Measurements from ENCODE around the gene INSYN2A.

The INSYN2A gene

DNA sequence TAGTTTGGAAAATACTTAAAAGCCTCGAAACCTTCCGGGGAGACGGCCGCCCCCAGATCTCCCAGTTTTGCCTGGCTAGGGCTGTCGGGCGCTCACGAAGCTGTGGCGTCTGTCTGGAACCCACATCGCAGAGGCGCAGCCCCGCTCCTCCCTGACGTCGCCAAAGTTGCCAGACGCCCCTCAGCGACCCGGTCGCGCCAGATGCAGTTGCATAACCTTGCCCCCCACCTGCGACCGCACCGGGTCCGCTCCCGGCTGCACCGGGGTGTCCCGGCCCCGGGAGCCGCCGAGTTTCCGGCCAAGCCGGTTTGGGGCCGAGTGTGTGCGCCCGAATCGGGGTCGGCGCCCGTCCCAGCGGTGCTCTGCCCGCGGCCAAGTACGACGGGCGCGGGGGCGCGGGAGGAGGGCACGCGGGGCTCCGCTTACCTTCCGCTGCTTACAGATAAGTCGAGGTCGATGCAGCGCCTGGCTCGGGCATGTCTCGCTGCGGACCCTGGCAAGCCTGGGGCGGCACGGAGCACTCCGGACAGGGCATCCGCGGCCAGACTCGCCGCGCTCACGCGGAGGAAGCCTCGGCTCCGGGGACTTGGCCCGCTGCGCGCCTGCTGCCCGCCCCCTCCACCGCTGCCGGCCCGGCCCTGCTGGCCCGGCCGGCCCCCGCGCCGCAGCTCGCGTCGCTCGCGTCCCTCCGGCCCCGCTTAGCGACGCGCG is 665 bp downstream of the INSYN2A start:
- peak; percentile 79 for DNase-seq (ENCODE audit: low spot score)

DNA sequence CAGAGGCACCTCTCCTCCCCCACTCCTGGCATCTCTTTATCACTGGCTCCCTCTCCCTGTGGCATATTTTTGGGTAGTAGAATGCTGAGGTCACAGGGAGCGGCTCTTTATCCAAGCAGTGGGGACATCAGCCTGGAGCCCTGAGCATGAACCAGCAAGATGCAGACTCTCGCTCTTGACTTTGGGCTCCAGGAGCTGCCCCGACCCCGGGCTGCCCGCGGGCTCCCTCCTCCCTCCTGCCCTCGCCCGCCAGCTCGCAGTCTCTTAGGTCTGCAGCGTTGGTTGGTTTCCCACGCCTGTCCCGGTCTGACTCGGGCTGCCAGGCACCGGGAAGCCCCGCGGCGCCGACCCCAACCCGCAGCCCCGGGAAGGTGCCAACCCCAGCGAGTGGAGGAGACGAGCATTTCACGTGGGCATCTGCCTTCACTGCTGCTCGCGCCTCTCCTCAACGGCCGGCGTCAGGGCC is 1.3 kb downstream of the INSYN2A start:
- DNase-seq (ENCODE audit: low spot score) = peak; percentile 62

DNA sequence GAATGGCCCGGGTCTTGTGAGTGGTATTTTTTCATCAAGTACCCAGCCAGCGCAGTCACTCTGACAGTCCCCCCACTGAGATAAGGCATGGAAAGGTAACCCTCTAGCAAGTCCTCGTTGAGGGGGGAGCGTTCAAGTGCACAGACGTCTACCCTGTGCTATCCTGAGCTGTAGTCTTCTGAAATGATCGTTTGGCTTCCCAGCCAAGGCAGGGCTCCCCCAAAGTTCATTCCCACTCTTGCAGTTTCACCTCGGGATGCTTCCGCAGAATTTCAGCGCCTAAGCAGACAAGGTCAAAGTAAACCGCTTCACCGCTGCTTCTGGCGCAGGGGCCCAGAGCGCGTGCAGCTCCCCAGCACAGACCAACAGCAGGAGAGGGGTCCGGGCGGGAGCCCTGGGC is 1.8 kb downstream of the INSYN2A start:
- DNase-seq (ENCODE audit: low spot score) = no peak

DNA sequence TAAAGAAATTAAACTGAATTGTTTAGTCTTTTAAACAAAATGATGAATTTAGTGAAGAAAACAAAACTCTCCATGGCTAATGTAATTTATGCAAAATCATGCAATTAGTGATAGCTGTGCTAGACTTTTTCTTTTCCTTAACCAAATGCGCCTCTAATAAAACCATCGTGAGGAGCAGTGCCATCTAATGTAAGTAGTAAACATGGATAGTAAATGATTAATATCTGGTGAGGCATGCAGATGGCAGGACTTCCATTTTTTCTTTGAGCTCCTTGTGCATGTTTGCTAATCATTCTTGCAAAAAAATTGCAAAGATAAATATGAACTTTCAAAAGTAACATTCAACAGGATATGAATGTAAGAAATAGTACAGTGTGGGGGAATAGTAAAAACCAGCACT is 2.3 kb downstream of the INSYN2A start:
- no peak for DNase-seq (ENCODE audit: low spot score)

DNA sequence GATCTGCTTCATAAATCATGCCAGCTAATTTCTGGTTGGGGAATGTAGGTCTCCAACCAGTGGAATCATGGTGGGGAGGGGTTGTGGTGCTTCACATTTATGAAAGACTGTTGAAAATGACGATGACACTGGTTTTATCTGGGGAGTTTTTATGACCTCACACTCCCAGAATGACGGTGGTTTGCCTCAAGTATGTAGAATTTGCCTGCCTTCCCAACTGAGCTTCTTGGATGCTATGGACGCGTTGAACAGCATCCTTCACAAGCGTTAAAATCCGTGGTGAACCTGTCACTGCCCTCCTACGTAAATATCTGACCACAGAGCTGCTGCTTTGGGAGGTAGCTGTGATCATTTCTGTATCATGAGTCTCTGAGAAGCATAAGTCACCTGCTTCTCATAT is 3.3 kb downstream of the INSYN2A start:
- DNase-seq (ENCODE audit: low spot score) = no peak

DNA sequence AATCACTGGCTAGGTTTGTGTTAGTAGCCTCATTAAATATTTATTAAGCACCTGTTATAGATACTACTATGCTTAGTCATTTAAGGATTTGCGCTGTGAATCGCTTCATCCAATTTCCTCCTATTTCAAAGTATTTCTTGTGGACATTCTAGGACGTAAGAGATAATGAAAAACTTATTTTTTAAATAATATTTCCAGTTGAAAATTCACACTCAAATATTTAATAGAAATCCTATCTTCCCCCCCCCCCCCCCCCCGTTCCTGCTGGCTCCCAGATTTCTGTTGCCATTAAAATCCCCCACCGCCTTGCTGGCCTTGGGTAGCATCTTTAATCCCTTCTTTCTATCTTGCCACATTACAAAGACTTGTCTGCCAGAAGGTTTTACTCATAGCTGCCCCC is 6.0 kb downstream of the INSYN2A start:
- no peak for DNase-seq (ENCODE audit: low spot score)

DNA sequence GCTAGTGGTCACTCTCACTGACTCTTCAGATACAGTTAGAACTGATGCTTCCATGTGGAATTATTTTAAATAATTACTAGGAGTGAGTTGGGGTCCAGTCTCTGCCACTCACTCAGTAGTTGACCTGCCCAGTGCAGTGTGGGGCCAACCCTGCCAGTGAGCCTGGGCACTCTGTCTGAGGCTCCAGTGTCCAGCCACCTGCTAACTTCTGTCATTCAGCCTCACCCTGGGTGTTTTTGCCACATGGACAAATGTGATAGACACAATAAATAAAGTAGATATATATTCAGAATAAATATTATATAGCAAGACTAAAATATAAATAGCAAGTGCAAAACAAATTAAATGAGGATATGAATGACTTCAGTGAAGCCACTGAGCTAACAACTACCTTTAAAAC is 7.2 kb downstream of the INSYN2A start:
- DNase-seq (ENCODE audit: low spot score) = no peak

DNA sequence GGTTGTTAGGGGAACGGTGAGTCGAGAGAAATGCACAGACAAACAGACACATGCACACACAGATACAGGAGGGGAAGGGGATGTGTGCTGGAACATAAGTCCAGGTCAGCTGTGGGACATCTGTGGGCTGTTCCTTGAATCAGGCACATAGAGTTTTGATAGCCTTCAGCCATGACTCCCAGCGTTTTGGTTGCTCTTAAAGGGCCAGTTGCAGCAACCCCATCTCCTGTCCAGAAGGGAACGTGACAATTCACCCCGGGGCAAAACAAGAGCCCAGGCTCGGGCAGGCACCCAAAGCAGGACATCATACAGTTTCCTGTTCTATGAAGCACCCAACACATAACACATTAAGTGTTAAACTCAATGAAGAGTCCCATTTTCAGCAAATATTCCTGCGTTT is 9.6 kb downstream of the INSYN2A start:
- no peak for DNase-seq (ENCODE audit: low spot score)

DNA sequence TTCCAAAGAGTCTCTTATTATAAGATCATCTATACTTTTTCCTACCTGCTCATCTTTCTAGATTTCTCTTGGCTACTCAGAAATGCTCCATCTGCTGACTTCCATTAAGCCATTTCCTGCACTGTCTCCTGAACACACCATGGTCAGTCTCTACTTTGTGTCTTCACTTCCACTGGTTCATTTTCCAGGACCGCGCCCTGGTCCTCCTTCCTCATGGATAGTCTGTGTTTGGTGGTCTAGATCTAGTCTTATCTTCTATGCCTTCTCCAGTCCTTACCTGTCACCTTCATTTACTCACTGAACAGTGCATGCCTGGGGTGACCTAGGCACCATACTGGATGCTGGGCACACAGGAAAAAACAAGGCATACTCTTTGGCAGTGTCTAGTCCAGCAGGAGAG is 11.8 kb downstream of the INSYN2A start:
- no peak for DNase-seq (ENCODE audit: low spot score)

DNA sequence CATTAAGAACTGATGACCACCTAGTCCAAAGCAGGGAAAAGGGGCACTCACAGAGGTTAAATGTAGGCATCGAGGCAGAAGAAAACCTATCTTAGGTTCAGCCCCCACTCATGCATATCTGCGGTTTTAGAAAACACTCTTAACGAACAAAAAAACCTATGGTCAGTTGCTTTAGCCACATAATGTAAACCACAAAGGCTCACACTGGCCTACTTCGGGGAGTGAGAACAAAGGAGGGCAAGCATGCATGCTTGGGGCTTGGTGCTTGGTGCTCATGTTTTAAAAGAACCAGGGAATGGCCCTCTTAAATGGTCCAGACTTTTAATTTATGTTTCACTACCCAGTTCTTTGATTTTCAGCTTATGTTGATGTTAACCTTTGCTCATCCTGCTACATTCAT is 14.2 kb downstream of the INSYN2A start:
- DNase-seq (ENCODE audit: low spot score) = no peak

DNA sequence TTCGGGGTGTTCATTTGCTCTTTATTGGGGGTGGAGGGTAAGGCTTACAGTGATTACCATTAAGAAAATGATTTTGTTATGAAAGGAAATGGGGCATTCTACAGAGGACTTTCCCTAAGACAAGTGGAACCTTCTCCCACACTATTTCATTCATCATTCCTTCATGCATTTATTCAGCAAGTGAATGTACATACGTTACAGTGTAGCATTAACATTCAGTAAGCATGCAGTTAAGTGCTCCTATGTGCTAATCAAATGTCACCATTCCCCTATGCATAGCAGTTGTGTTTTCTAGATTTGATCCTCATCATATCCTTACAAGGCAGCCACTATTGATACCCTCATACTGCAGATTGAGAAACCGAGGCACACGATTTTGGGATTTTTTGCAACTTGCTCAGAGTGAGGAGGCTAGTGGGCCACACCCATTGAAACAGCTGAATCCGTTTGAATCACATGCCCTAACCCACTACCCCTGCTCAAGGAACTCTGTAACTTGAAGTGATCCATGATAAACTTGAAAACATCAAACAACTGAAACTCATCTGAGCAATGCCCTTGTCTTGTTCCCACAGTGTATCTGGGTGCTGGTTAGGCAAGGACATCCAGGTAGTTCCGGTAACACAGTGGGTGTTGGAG is 16.7 kb downstream of the INSYN2A start:
- DNase-seq (ENCODE audit: low spot score) = no peak

DNA sequence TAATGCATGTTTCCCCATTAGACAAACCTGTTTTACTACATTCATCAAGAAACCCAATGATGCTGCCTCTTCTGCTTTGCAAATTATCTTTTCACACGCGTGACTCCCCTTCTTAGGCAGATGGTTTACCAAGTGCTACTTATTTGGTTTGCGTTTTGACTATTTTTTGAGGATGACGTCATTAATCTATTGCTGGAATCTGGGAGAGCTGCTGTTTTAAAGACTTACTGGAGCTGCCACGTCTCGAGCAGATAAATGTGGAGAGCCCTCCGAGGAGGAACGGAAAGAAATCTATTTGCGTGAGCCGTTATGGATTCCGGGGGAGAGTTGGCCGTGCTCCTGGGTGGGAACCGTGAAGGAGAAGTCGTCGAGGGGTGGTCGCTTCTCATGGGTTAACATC is 19.7 kb downstream of the INSYN2A start:
- DNase-seq (ENCODE audit: low spot score) = no peak

DNA sequence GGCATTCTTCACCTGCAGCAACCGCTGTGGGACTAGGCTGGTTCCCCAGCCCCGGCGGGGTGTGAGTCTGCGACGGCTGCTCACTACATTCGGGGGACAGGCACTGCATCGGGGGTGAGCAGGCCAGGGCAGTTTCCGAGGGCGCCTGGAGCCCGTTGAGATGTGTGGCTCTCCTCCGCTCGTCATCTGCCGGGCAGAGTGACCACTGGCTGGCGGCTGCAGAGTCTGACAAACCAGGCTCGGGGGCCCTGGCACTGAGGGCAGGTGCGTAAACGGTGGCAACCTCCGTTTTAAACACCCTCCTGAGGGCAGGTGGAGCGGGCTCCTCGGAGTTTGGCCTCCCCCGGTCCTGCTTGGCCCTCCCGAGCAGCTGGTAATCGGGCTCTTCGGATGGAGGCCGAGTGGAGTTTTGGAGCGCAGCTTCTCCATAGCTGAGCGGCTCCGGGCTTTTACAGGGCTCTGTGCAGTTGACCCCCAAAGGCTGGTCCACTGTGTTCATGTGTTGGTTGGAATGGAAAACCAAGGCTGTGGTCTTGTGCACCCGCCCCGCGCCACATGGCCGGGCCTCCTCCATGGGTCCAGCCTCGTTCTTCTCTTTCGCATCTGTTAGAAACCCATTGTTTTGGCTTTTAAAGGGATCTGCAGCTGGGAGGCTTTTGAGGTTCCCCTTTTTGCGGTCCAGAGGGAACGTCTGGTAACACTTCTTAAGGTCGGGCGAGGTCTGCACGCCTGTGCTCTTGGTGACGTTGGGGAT is 20.9 kb downstream of the INSYN2A start:
- DNase-seq (ENCODE audit: low spot score) = no peak

DNA sequence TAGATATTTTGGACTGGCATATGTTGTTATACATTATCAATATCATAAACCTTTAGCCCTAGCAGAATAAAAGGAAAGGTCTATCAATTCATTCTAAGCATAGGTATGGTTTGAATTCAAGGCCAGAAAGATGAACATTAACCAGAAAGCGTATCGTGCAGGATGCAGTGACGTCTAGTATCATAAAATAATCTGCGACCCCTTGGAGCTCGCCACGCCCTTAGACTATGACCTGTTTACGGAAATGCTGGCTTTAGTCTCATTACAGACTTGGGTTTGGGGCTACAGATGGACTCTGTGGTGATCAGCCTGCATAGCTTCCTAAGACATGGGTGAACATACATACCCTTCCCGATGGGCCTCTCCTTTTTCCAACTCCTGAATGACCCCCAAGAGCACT is 21.5 kb downstream of the INSYN2A start:
- DNase-seq (ENCODE audit: low spot score) = no peak

DNA sequence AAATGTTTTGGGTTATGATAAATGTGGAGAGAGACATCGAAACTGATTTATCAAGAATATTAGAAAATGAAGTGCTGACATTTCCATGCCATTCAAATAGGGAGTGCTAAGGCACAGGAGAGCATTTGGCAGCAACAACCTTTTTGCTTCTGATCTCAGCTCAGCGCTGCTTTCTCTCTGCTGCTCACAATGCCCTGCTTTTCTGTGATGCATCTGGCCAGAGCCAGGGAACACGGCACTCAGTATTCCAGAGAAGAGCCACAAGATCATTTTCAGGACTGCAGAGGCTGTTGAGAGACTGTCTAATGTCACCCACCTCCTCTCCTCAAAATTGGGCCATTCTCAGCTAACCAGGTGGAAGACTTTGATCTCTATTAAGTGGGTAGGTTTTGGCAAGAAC is 28.1 kb downstream of the INSYN2A start:
- DNase-seq (ENCODE audit: low spot score) = no peak

DNA sequence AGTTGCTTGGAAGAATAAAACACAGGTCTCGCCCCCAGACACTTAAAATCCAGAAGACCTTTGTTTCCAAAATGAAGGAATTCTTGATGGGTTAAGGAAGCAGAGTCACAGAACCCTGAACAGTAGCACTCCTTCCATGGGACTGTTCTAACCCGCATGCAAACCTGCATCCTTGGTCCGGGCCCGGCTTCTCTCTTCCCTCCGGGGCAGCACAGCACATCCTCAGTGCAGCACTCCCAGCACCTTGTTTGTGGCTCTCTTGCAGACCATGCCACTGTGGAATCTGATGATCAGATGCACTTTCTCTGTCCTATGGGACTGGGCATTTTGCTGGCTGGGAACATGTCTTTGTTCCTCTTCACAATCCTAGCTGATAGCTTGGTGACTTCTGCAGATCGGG is 33.5 kb downstream of the INSYN2A start:
- no peak for DNase-seq (ENCODE audit: low spot score)

DNA sequence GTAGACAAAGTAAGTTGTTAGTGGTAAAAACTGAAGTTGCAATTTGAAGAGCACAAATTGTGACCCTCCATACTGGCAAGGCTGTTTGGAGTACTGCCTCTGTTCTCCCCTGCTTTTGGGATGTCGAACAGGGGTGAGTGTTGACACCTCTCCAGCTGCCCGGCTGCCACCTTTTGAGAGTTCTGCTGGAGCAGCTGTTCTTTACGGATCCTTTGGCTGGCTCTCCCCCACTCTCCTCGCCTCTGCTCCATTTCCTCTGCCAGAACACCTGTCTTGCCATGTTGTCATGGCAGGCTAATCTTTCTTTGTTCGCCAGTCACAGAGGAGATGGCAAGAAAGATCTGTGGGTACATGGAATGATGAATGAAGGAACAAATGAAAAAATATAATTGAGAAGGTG is 34.9 kb downstream of the INSYN2A start:
- no peak for DNase-seq (ENCODE audit: low spot score)

DNA sequence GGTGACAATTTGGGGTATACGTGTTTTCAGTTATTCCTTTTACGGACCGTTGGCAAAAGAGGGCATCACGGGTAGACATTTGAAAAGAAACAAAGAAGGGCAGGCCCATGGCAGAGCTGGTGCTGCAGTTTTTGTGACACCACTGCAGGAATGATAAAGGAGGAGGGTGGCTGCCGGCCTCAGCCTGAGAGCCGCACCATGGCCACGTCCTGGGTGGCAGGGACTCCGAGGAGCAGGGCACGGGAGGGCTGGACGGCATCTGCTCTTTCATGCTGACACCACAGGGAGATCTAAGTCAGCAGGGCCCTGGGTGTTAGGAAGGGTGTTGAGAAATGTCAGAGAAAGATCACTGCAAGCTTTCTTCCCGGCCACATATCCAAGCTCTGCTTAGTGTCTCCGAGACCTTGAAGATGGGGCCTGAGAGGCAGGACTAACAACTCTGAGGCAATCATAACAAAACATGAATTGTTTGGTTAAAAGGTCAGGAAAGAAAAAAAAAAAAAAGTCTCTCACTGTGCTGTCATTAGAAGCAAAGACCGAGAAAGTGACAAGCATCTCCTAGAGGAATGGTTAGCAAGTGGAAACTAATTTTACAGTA is 36.6 kb downstream of the INSYN2A start:
- DNase-seq (ENCODE audit: low spot score) = no peak

DNA sequence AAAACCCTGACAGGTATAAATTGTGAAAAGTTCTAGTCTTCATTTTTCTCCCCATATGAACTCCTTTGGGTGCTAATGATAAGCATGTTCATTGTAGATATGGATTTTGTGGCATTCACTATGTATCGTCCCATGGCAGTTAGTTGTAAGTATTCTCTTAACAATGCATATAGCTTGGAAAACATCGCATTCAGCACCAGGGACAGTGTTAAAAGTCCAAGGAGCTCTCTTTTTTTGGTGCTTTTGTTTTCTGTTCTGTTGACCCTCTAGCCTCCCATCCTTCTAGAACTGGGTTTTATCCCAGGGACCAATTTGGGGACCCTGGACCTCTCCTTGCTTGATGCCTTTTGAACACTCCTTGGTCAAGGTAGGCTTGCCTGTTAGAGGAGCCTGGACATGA is 37.7 kb downstream of the INSYN2A start:
- DNase-seq (ENCODE audit: low spot score) = no peak

DNA sequence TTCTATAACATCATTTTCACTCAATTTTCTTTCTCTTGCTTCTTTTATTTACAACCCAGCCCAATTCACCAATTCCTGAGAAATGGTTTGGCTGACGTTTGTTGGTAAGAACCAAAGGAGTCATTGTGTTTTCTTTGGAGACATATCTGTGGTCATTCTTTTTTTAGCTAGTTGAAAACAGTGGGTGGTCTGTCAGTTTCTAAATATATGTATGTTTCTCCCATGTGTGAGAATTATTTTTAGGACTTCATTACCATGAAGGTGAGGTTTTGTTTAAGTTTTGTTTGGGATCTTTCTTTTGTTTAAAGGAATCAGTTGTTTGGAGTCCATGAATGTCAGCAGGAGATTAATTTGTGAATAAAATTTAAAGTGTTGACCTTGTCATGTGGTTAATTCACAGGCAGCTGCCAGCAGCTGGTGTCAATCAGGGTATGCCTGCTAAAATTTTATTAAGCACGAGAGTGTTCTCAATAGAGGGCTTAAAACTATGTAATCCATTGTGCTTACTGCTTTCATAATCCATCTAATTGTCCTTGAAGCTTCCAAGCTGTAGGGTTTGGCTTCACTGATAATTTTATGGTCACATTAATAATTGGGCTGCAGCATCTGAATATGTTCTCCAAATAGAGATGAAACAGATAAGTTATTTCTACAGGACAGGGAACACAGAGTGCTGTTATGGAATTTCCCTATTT is 38.7 kb downstream of the INSYN2A start:
- DNase-seq (ENCODE audit: low spot score) = peak; percentile 47

DNA sequence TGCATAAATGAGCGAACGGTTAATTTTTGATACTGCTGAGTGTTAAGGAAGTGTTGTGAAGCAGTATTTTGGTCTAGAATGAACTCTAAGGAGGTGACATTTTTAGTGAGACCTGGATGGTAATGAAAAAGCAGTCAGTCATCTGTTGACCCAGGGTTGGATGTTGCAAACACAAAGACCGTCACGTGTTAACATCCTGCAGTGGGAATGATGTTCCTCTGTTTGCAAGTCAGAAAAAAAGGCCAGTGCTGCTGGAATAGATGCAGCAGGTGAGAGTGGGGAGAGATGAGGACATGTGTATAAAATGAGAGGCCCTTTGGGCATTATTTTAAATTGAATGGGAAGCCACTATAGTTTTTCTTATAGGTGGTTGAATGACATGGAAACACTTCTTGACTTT is 39.3 kb downstream of the INSYN2A start:
- no peak for DNase-seq (ENCODE audit: low spot score)

Data from AG20443 (cell line).